HepG2 (cell line): ENCODE data around the gene IMMT. TPM values are rescaled to one million over a fixed set of nuclear protein-coding genes. Genes with fewer than 3 reads are reported as not detected.

Source experiments
- AGO2 ChIP-seq: fragments of 200-400 bp; formaldehyde crosslinking; optimal IDR thresholded peaks from 2 replicates; pipeline ENCODE3; 2017; ENCODE audit warnings: mild to moderate bottlenecking, low read depth, low read length, moderate library complexity
- CEBPB ChIP-seq: IDR thresholded peaks from 2 replicates; pipeline ENCODE4 v1.6.1; 2011; ENCODE audit warnings: low read depth, low read length, improper control_type of control experiment, borderline replicate concordance
- GMEB1 ChIP-seq: sonication (generic); formaldehyde crosslinking; IDR thresholded peaks from 2 replicates; pipeline ENCODE4 v1.5.1; 2020; ENCODE audit warnings: missing genetic modification reagents, mild to moderate bottlenecking, borderline replicate concordance
- HNRNPL ChIP-seq: fragments of 200-400 bp; formaldehyde crosslinking; IDR thresholded peaks from 2 replicates; pipeline ENCODE4 v1.6.1; 2017; ENCODE audit warnings: mild to moderate bottlenecking, low read depth, low read length
- MIER3 ChIP-seq: IDR thresholded peaks from 2 replicates; pipeline ENCODE4 v1.6.1; 2016; ENCODE audit warnings: missing compliant biosample characterization, borderline replicate concordance
- MTERF4 ChIP-seq: sonication (generic); formaldehyde crosslinking; IDR thresholded peaks from 2 replicates; pipeline ENCODE4 v1.8.0; 2023; ENCODE audit warnings: mild to moderate bottlenecking, missing genetic modification reagents
- MXD4 ChIP-seq: IDR thresholded peaks from 2 replicates; pipeline ENCODE4 v1.6.1; 2016; ENCODE audit warnings: mild to moderate bottlenecking, missing biosample characterization, missing genetic modification reagents
- MYC ChIP-seq: sonication (generic); formaldehyde crosslinking; IDR thresholded peaks from 2 replicates; pipeline ENCODE4 v1.9.0; 2021; ENCODE audit warnings: missing genetic modification reagents, borderline replicate concordance
- PLSCR1 ChIP-seq: sonication (generic); formaldehyde crosslinking; IDR thresholded peaks from 2 replicates; pipeline ENCODE4 v1.5.0; 2020; ENCODE audit warnings: missing genetic modification reagents, mild to moderate bottlenecking, borderline replicate concordance
- SAFB2 ChIP-seq: sonication (generic); formaldehyde crosslinking; IDR thresholded peaks from 2 replicates; pipeline ENCODE4 v1.5.1; 2020; ENCODE audit warnings: missing genetic modification reagents, low read depth, mild to moderate bottlenecking, borderline replicate concordance
- SOX5 ChIP-seq: IDR thresholded peaks from 2 replicates; pipeline ENCODE4 v1.6.1; 2016; ENCODE audit warnings: borderline replicate concordance
- TEAD2 ChIP-seq: sonication (generic); formaldehyde crosslinking; IDR thresholded peaks from 2 replicates; pipeline ENCODE4 v1.9.0; 2021; ENCODE audit warnings: missing genetic modification reagents
- TFDP2 ChIP-seq: sonication (generic); formaldehyde crosslinking; IDR thresholded peaks from 2 replicates; pipeline ENCODE4 v1.4.0; 2020; ENCODE audit warnings: missing genetic modification reagents
- USF2 ChIP-seq, 2 experiments: sonication (generic) in 1 of 2; formaldehyde crosslinking in 1 of 2; IDR thresholded peaks; 2 replicates each; pipeline versions ENCODE4 v1.5.1 to v1.6.1; 2011 to 2020; ENCODE audit warnings: borderline replicate concordance in 1 of 2, low read depth in 1 of 2, low read length in 1 of 2, mild to moderate bottlenecking in 1 of 2, missing genetic modification reagents in 1 of 2, moderate library complexity in 1 of 2
- ZBTB10 ChIP-seq: sonication (generic); formaldehyde crosslinking; IDR thresholded peaks from 2 replicates; pipeline ENCODE4 v1.4.0; 2020; ENCODE audit warnings: missing genetic modification reagents, borderline replicate concordance
- ZFP62 ChIP-seq: sonication (generic); formaldehyde crosslinking; IDR thresholded peaks from 2 replicates; pipeline ENCODE4 v1.4.0; 2020; ENCODE audit warnings: missing genetic modification reagents
- ZKSCAN1 ChIP-seq: fragments of 150-350 bp; IDR thresholded peaks from 2 replicates; pipeline ENCODE4 v1.6.1; 2014; ENCODE audit warnings: low read length
- ZNF598 ChIP-seq: sonication (generic); formaldehyde crosslinking; IDR thresholded peaks from 2 replicates; pipeline ENCODE4 v1.5.1; 2020; ENCODE audit warnings: mild to moderate bottlenecking, missing genetic modification reagents, borderline replicate concordance
- polyA plus RNA-seq, 8 experiments: library from polyadenylated mRNA; depleted of rRNA in 3 of 8; stranded (reverse) in 7 of 8; unstranded in 1 of 8; fragments of >200 nt; fragmentation: Illumina TruSeq in 4 of 8; extraction: Trizol in 4 of 8; gene quantifications; 2 replicates each; pipeline versions ENCODE4 v1.2.1 to v1.2.3, GENCODE V29; 2011 to 2016; ENCODE audit warnings: low read depth in 4 of 8, missing spikeins in 1 of 8, mixed read lengths in 1 of 8; ENCODE audit not compliant: insufficient read depth in 1 of 8
- total RNA-seq, 5 experiments: library from RNA; depleted of rRNA; stranded (reverse); fragments of >200 nt; fragmentation: Illumina TruSeq; extraction: Trizol; gene quantifications; 2 replicates each; pipeline ENCODE4 v1.2.3, GENCODE V29; 2016; ENCODE audit warnings: low read depth in 1 of 5

The IMMT gene
- total and polyA plus RNA-seq, 2 of the 13 experiments (the other 11 are each of a cell fraction or from before 2014, with no cell fraction given) = 63.5 to 119 TPM

GRCh38 chr2:86105252-86105968, 89.9 kb downstream of the IMMT start, which contains the start of gene POLR1A (continued):
- TF ChIP-seq SAFB2 (CRISPR knock-in tag) (peak; percentile 29; the same call in 1 of the 2 replicates), MXD4 (CRISPR knock-in tag) (peak; percentile 77), ZBTB10 (CRISPR knock-in tag) (0 out of 2 replicates have a peak, but pooled peaks have one; percentile 9), ZFP62 (CRISPR knock-in tag) (peak; percentile 68; the same call in 1 of the 2 replicates), CEBPB (no peak), HNRNPL (no peak), MIER3 (CRISPR knock-in tag) (peak; percentile 40), SOX5 (CRISPR knock-in tag) (0 out of 2 replicates have a peak, but pooled peaks have one; percentile 4), PLSCR1 (CRISPR knock-in tag) (no peak), ZKSCAN1 (no peak), USF2 (IDR thresholded peaks at IDR 0.05; ENCODE audit: low read depth, low read length) (no peak), USF2 (CRISPR knock-in tag; IDR thresholded peaks at IDR 0.05; ENCODE audit: borderline replicate concordance) (no peak), TFDP2 (CRISPR knock-in tag) (0 out of 2 replicates have a peak, but pooled peaks have one; percentile 11), MYC (peak; percentile 85), GMEB1 (CRISPR knock-in tag) (peak; percentile 97; the same call in 1 of the 2 replicates), ZNF598 (peak; percentile 62; the same call in 1 of the 2 replicates), TEAD2 (CRISPR knock-in tag) (no peak), MTERF4 (CRISPR knock-in tag) (peak; percentile 44; the same call in 1 of the 2 replicates), AGO2 (no peak)
